ENCODE results near the gene NCKAP5L.
"Not testable (repeated sequence)": the region's sequence is repeated elsewhere in the genome, so short reads cannot be mapped to it uniquely, and the experiment has no call there.

NCKAP5L gene

GRCh38 chr12:49776413-49776812 is 51.8 kb downstream of the NCKAP5L start:
- DNase-seq = peak; percentile 84

- DNase-seq = not testable (repeated sequence)
Measured at GRCh38 chr12:49773102-49773501, 55.1 kb downstream of the NCKAP5L start.

GRCh38 chr12:49767333-49767732 is 60.9 kb downstream of the NCKAP5L start:
- DNase-seq = no peak

- no peak for DNase-seq
Measured at GRCh38 chr12:49766115-49766455, 62.1 kb downstream of the NCKAP5L start.

- no peak for DNase-seq
Measured at GRCh38 chr12:49764126-49764525, 64.1 kb downstream of the NCKAP5L start.

GRCh38 chr12:49763006-49763591 is 65.1 kb downstream of the NCKAP5L start:
- peak; percentile 62 for DNase-seq

- no peak for DNase-seq
Measured at GRCh38 chr12:49762468-49762847, 65.8 kb downstream of the NCKAP5L start.

GRCh38 chr12:49761677-49762467 is 66.3 kb downstream of the NCKAP5L start:
- no peak for DNase-seq

GRCh38 chr12:49750996-49751393 is 77.2 kb downstream of the NCKAP5L start:
- no peak for DNase-seq

- peak; percentile 69 for DNase-seq
Measured at GRCh38 chr12:49750027-49750995, 77.9 kb downstream of the NCKAP5L start.

GRCh38 chr12:49748800-49749199 is 79.4 kb downstream of the NCKAP5L start:
- DNase-seq = no peak

- DNase-seq = no peak
Measured at GRCh38 chr12:49748306-49748705, 79.9 kb downstream of the NCKAP5L start.

GRCh38 chr12:49744363-49744885 is 83.8 kb downstream of the NCKAP5L start:
- no peak for DNase-seq

GRCh38 chr12:49741882-49742620 is 86.2 kb downstream of the NCKAP5L start:
- DNase-seq = peak; percentile 95

Data from inflammatory macrophage treated with lipopolysaccharide for 4 hours (primary cell).